ENCODE measurements around the gene KIF17.

Gene KIF17

DNA sequence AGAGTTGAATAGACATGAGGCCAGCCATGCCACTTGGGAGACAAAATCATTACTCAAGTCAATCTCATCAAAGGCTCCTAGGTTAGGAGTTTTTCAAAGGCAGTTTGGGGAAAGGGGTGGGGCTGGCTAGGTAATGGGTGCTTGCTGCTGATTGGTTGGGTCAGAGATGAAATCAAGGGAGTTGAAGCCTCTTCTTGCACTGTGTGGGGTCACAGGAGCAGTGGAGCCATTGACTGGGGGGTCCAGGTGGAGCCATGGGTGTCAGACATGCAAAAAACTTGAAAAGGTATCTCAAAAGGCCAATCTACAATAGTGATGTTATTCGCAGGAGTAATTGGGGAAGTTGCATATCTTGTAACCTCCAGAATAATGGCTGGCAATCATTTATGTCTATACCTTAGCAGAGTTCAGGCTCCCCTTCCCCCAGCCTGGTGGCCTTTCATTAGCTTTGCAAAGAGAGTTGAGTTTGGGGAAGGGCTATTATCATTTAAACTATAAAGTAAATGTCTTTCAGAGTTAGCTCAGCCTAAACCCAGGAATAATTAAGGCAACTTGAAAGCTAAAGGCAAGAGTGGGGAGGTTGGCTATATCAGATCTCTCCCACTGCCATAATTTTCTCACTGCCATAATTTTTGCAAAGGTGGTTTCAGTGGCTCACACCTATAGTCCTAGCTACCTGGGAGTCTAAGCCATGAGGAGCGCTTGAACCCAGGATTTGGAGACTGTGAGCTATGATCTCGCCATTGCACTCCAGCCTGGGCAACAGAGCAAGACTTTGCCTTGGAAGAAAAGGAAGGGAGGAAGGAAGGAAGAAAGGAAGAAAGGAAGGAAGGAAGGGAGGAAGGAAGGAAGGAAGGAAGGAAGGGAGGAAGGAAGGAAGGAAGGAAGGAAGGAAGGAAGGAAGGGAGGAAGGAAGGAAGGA is 92.4 kb downstream of the KIF17 start:
- no peak for DNase-seq (ENCODE audit: low spot score)

DNA sequence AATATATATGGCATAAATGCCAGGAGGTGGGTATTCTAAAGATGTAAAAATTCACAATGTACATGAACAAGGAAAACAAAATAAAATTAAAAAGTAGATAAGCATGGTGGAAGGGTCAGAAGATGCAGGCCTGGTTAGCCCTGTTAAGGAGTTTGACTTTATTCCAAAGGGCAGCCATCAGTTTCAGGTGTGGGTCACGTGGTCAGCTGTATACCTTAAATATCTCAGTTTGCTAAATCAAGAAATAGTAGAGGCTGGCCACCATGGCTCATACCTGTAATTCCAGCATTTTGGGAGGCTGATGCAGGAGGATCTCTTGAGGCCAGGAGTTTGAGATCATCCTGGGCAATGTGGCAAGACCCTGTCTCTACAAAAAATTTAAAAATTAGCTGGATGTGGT is 93.1 kb downstream of the KIF17 start:
- no peak for DNase-seq (ENCODE audit: low spot score)

GRCh38 chr1:20621012-20621411 is 96.8 kb downstream of the KIF17 start:
- no peak for DNase-seq (ENCODE audit: low spot score)

GRCh38 chr1:20619999-20620398 is 97.8 kb downstream of the KIF17 start:
- no peak for DNase-seq (ENCODE audit: low spot score)

- no peak for DNase-seq (ENCODE audit: low spot score)
These were observed 99.3 kb downstream of the KIF17 start for GRCh38 chr1:20618550-20618949.

DNA sequence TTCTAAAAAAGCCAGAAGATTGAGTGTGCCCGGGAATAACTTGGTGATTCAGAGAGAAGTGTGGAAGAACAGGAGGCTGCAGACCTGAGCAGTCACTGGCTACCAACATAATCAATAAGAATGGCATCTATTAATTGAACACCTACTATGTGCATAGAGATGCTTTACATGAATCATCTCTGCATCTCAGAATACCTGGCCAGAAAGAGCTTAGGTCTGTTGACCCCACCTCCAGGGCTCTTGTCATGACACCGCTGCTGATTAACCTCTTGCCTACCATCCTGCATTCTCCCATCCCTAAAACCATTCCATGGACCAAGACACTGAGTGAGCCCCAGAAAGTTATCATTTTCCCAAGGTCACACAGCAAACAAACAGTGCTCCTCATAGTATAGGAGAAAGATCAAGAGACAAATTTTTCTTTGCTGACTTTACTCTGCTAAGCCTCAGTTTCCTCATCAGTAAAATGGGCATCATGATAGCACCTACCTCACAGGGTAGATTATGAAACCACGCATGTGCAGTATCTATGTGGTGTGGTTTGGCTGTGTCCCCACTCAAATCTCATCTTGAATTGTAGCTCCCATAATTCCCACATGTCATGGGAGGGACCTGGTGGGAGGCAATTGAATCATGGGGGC is 100.8 kb downstream of the KIF17 start:
- DNase-seq (ENCODE audit: low spot score): no peak

GRCh38 chr1:20615946-20616846 is 101.6 kb downstream of the KIF17 start:
- no peak for DNase-seq (ENCODE audit: low spot score)

GRCh38 chr1:20614131-20614579 is 103.7 kb downstream of the KIF17 start:
- no peak for DNase-seq (ENCODE audit: low spot score)

Measured in RKO (cell line).